Gastrocnemius medialis (tissue), 4 donors: ENCODE results near the gene FAM181A. TPM values are rescaled to one million over a fixed set of nuclear protein-coding genes. Genes with fewer than 3 reads are reported as not detected.

Source experiments
- ATAC-seq, 2 donors: fragments of 150-250 bp; one replicate each; pipeline ENCODE4 v1.9.1; 2016
- DNase-seq, 2 donors: peaks; one replicate each; pipeline ENCODE4 v3.0.0-alpha.2; 2019
- H3K27ac ChIP-seq, 4 donors: fragments of 200-600 bp; sonication (generic); 1 replicate in 1 of 4; 2 replicates in 3 of 4; pipeline ENCODE4 v1.5.1; 2016 to 2018; ENCODE audit warnings: mild to moderate bottlenecking in 2 of 4, moderate library complexity in 1 of 4
- H3K27me3 ChIP-seq, 3 donors: fragments of 200-600 bp; sonication (generic) in 2 of 3; 1 replicate in 1 of 3; 2 replicates in 2 of 3; pipeline versions ENCODE4 v1.5.1 to v1.6.0; 2016 to 2019; ENCODE audit warnings: mild to moderate bottlenecking in 1 of 3, moderate library complexity in 1 of 3
- H3K36me3 ChIP-seq, 2 donors: fragments of 200-600 bp; sonication (generic) in 1 of 2; one replicate each; pipeline ENCODE4 v1.5.1; 2017 to 2018
- H3K4me1 ChIP-seq, 2 donors: fragments of 200-600 bp; sonication (generic) in 1 of 2; one replicate each; pipeline ENCODE4 v1.5.1; 2016 to 2017; ENCODE audit warnings: mild to moderate bottlenecking in 2 of 2
- H3K4me3 ChIP-seq, 4 donors: fragments of 200-600 bp; sonication (generic) in 3 of 4; 1 replicate in 1 of 4; 2 replicates in 3 of 4; pipeline ENCODE4 v1.5.1; 2016 to 2019; ENCODE audit warnings: mild to moderate bottlenecking in 2 of 4
- H3K9me3 ChIP-seq, 3 donors: fragments of 200-600 bp; sonication (generic) in 2 of 3; 1 replicate in 1 of 3; 2 replicates in 2 of 3; pipeline ENCODE4 v1.5.1; 2016 to 2019
- POLR2A ChIP-seq, 2 donors: fragments of 450-650 bp; IDR thresholded peaks; one replicate each; pipeline ENCODE4 v1.6.1; 2017; ENCODE audit warnings: antibody characterized with exemption in 2 of 2, mild to moderate bottlenecking in 2 of 2, moderate library complexity in 2 of 2
- in situ Hi-C, 4 donors: fragments of 200-750 bp; cut with MboI; loops; one replicate each; pipeline versions ENCODE4 v1.15.0 to v1.8.0; 2017; ENCODE audit warnings: low sequenced_read_pairs in 4 of 4
- intact Hi-C: fragments of 100-400 bp; cut with DNase I; formaldehyde crosslinking; loops from one replicate; pipeline ENCODE4 v1.15.1; 2023; ENCODE audit warnings: low total_unique reads
- total RNA-seq, 4 donors: library from RNA; depleted of rRNA; stranded (reverse); fragments of >200 nt; gene quantifications; one replicate each; pipeline versions ENCODE4 v1.1.0 to v1.2.3, GENCODE V29; 2016
- TF ChIP-seq, protein P1 (sequence below), 5 experiments: fragments of 450-650 bp in 3 of 5; fragments of 200-600 bp in 2 of 5; sonication (generic) in 2 of 5; IDR thresholded peaks in 4 of 5; conservative IDR thresholded peaks in 1 of 5; 1 replicate in 4 of 5; 2 replicates in 1 of 5; pipeline ENCODE4 v1.5.1; 2016 to 2019; ENCODE audit warnings: antibody characterized with exemption in 5 of 5, mild to moderate bottlenecking in 3 of 5, moderate library complexity in 3 of 5

The FAM181A gene
- total RNA-seq, 4 donors from 2014 or later = not detected

- intact Hi-C loops (loop anchor here (5.0 kb wide), 1 partner anchor 41 kb away; the partner anchor contains the start of gene CCDC197), in situ Hi-C loops (no loop called here)
- H3K36me3 ChIP-seq = peaks cover 0 to 44% of the 10 kb centered on the region in 2 donors
- H3K9me3 ChIP-seq = no peaks in the 10 kb centered on the region
- TF ChIP-seq, protein P1, sequence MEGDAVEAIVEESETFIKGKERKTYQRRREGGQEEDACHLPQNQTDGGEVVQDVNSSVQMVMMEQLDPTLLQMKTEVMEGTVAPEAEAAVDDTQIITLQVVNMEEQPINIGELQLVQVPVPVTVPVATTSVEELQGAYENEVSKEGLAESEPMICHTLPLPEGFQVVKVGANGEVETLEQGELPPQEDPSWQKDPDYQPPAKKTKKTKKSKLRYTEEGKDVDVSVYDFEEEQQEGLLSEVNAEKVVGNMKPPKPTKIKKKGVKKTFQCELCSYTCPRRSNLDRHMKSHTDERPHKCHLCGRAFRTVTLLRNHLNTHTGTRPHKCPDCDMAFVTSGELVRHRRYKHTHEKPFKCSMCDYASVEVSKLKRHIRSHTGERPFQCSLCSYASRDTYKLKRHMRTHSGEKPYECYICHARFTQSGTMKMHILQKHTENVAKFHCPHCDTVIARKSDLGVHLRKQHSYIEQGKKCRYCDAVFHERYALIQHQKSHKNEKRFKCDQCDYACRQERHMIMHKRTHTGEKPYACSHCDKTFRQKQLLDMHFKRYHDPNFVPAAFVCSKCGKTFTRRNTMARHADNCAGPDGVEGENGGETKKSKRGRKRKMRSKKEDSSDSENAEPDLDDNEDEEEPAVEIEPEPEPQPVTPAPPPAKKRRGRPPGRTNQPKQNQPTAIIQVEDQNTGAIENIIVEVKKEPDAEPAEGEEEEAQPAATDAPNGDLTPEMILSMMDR (IDR thresholded peaks at IDR 0.05 in 4 of 5, conservative IDR thresholded peaks at IDR 0.05 in 1 of 5) = no peak
- TF ChIP-seq POLR2A (IDR thresholded peaks at IDR 0.05) = no peak
- H3K4me3 ChIP-seq = no peak overlapping the region
- peak overlapping the region; percentile 97 to 100 (median 98) for H3K27ac ChIP-seq
- DNase-seq (peak in 1 of 2 donors; percentile 77), ATAC-seq (peak; percentile 22 to 27)
- no peaks in the 10 kb centered on the region for H3K27me3 ChIP-seq
- peaks cover 78 to 94% of the 10 kb centered on the region in 2 donors for H3K4me1 ChIP-seq
Measured at GRCh38 chr14:93956514-93957332, 29.6 kb downstream of the FAM181A start.

- Histone ChIP-seq H3K27me3 (no peaks in the 10 kb centered on the region), H3K4me1 (peaks cover 82 to 94% of the 10 kb centered on the region in 2 donors), H3K27ac (peak overlapping the region; percentile 97 to 100 (median 98)), H3K36me3 (peaks cover 0 to 39% of the 10 kb centered on the region in 2 donors), H3K4me3 (no peak overlapping the region), H3K9me3 (no peaks in the 10 kb centered on the region)
- in situ Hi-C loops (no loop called here), intact Hi-C loops (loop anchor here (5.0 kb wide), 1 partner anchor 40 kb away; the partner anchor contains the start of gene CCDC197)
- ATAC-seq (peak in 1 of 2 donors; percentile 1), DNase-seq (peak in 1 of 2 donors; percentile 57)
- TF ChIP-seq, protein P1 (IDR thresholded peaks at IDR 0.05 in 4 of 5, conservative IDR thresholded peaks at IDR 0.05 in 1 of 5) = no peak
- TF ChIP-seq POLR2A (IDR thresholded peaks at IDR 0.05) = no peak
Measured at GRCh38 chr14:93957333-93957710, 30.2 kb downstream of the FAM181A start.

DNA sequence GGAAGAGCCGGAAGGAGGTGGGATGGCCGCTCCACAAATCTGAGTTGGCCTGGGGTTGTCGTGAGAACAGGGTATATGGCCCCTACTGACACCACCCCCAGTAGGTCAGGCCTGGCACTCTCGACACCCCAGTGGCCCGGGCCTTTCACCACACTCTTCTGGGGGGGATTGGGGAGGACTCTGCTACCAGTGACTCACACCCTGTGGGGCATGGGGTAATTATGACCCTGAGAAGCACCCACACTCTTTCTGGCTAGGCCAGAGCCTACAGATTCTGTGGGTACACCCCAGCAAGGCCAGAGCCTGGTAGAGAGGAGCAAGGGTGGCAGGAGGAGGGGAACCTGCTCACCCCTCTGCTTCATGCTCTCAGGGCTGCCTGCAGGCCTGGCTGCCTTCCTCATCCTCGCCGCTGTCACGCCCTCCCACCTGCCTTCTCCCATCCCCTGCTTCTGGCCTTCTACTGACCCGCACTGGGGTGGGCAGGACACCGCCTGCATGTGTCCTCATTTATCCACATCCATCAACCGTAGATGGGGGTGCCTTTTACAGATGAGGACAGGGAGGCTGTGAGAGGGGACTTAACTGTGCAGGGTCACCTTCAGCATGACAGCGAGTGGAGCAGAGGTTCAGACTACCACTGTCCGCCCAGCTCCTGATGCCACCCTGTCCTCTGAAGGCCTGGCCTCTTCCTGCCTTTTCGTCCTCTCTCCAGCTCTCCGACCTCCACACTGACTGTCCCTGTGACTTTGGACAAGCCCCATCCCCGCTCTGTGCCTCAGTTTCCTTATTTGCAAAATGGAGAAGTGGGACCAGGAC, 30.8 kb downstream of the FAM181A start:
- H3K27ac ChIP-seq = peak overlapping the region; percentile 97 to 100 (median 98)

GRCh38 chr14:93958567-93959238, 31.6 kb downstream of the FAM181A start:
- intact Hi-C loops = loop anchor here (2.0 to 5.0 kb wide), 2 partner anchors 14 to 39 kb away; partner anchors contain the start of gene CCDC197
- TF ChIP-seq, protein P1 (IDR thresholded peaks at IDR 0.05 in 4 of 5, conservative IDR thresholded peaks at IDR 0.05 in 1 of 5) = no peak
- no peak for TF ChIP-seq POLR2A (IDR thresholded peaks at IDR 0.05)
- H3K27ac ChIP-seq = peak overlapping the region; percentile 97 to 100 (median 98)
- peaks cover 91 to 96% of the 10 kb centered on the region in 2 donors for H3K4me1 ChIP-seq
- H3K27me3 ChIP-seq = no peaks in the 10 kb centered on the region
- in situ Hi-C loops = no loop called here
- H3K9me3 ChIP-seq = no peaks in the 10 kb centered on the region
- DNase-seq (peak in 1 of 2 donors; percentile 57), ATAC-seq (no peak)
- no peak overlapping the region for H3K4me3 ChIP-seq
- peaks cover 0 to 26% of the 10 kb centered on the region in 2 donors for H3K36me3 ChIP-seq

More for the DNA sequence above, 30.8 kb downstream of the FAM181A start:
- H3K27me3 ChIP-seq = no peaks in the 10 kb centered on the region
- H3K36me3 ChIP-seq = peaks cover 0 to 33% of the 10 kb centered on the region in 2 donors
- intact Hi-C loops (loop anchor here (2.0 to 5.0 kb wide), 2 partner anchors 13 to 39 kb away; partner anchors contain the start of gene CCDC197), in situ Hi-C loops (no loop called here)
- no peaks in the 10 kb centered on the region for H3K9me3 ChIP-seq
- H3K4me1 ChIP-seq = peaks cover 87 to 94% of the 10 kb centered on the region in 2 donors
- DNase-seq (peak in 1 of 2 donors; percentile 39), ATAC-seq (no peak)
- TF ChIP-seq POLR2A (IDR thresholded peaks at IDR 0.05) = peak in 1 of 2 donors; percentile 8
- TF ChIP-seq, protein P1 (IDR thresholded peaks at IDR 0.05 in 4 of 5, conservative IDR thresholded peaks at IDR 0.05 in 1 of 5) = no peak
- no peak overlapping the region for H3K4me3 ChIP-seq
